Keratinocyte (primary cell): ENCODE results near the gene EPHB2. TPM values are rescaled to one million over a fixed set of nuclear protein-coding genes. Genes with fewer than 3 reads are reported as not detected.

Experiments used
- DNase-seq: peaks from one replicate; pipeline ENCODE4 v3.0.0-alpha.2; 2011; ENCODE audit warnings: low read depth, missing footprints, low spot score
- FAIRE-seq: peaks from 2 replicates; lab custom pipeline; 2011; peaks lifted over from hg19 to GRCh38; lab: Jason Lieb, UNC
- H2AFZ ChIP-seq: 2 replicates; pipeline ENCODE4 v1.6.0; 2012; ENCODE audit warnings: low read length, control low read depth, inconsistent platforms; ENCODE audit not compliant: control insufficient read depth
- H3K27ac ChIP-seq: 2 replicates; pipeline ENCODE4 v1.5.1; 2011; ENCODE audit warnings: low read length; ENCODE audit not compliant: control insufficient read depth, insufficient read depth
- H3K27me3 ChIP-seq: 3 replicates; pipeline ENCODE4 v1.6.0; 2011; ENCODE audit warnings: low read length; ENCODE audit not compliant: control insufficient read depth, insufficient read depth; ENCODE audit errors: extremely low read depth
- H3K36me3 ChIP-seq, 2 experiments: 2 replicates in 1 of 2; 3 replicates in 1 of 2; pipeline ENCODE4 v1.5.1; 2011; ENCODE audit warnings: low read length in 2 of 2, mild to moderate bottlenecking in 1 of 2; ENCODE audit not compliant: control insufficient read depth in 2 of 2, insufficient read depth in 2 of 2; ENCODE audit errors: extremely low read depth in 1 of 2
- H3K4me1 ChIP-seq: 3 replicates; pipeline ENCODE4 v1.5.1; 2011; ENCODE audit warnings: low read length; ENCODE audit not compliant: control insufficient read depth, insufficient read depth; ENCODE audit errors: extremely low read depth
- H3K4me2 ChIP-seq: 3 replicates; pipeline ENCODE4 v1.6.0; 2011; ENCODE audit warnings: low read depth, low read length; ENCODE audit not compliant: control insufficient read depth, insufficient read depth; ENCODE audit errors: extremely low read depth
- H3K4me3 ChIP-seq, 3 experiments: fragments of 200-600 bp in 1 of 3; sonication (generic) in 1 of 3; 2 replicates in 2 of 3; 3 replicates in 1 of 3; pipeline ENCODE4 v1.5.1; 2011 to 2016; ENCODE audit warnings: low read length in 3 of 3, mild to moderate bottlenecking in 3 of 3, control low read depth in 2 of 3, inconsistent platforms in 1 of 3, low read depth in 1 of 3, mixed read lengths in 1 of 3, mixed run types in 1 of 3, moderate library complexity in 1 of 3; ENCODE audit not compliant: control insufficient read depth in 2 of 3, insufficient read depth in 2 of 3; ENCODE audit errors: extremely low read depth in 1 of 3
- H3K79me2 ChIP-seq: 2 replicates; pipeline ENCODE4 v1.6.0; 2012; ENCODE audit warnings: low read length; ENCODE audit not compliant: control insufficient read depth, insufficient read depth
- H3K9ac ChIP-seq: 3 replicates; pipeline ENCODE4 v1.6.0; 2011; ENCODE audit warnings: low read length; ENCODE audit not compliant: control insufficient read depth, insufficient read depth; ENCODE audit errors: extremely low read depth
- H3K9me1 ChIP-seq: 3 replicates; pipeline ENCODE4 v1.6.0; 2011; ENCODE audit warnings: low read length; ENCODE audit not compliant: control insufficient read depth, insufficient read depth; ENCODE audit errors: extremely low read depth
- H3K9me3 ChIP-seq: 2 replicates; pipeline ENCODE4 v1.5.1; 2012; ENCODE audit warnings: low read depth, low read length; ENCODE audit not compliant: control insufficient read depth
- H4K20me1 ChIP-seq: 3 replicates; pipeline ENCODE4 v1.6.0; 2011; ENCODE audit warnings: low read length; ENCODE audit not compliant: control insufficient read depth, insufficient read depth; ENCODE audit errors: extremely low read depth
- EZH2 ChIP-seq: IDR thresholded peaks from one replicate; pipeline ENCODE4 v1.6.1; 2012; ENCODE audit warnings: inconsistent platforms, mild to moderate bottlenecking, low read length, moderate library complexity
- dilution Hi-C: fragments of 300-500 bp; cut with MboI; formaldehyde crosslinking; loops from one replicate; pipeline ENCODE4 v1.7.0; 2020; ENCODE audit warnings: low sequenced_read_pairs; ENCODE audit not compliant: extremely low pct_ligation_motif_present
- polyA plus RNA-seq, 5 experiments: library from polyadenylated mRNA; depleted of rRNA in 3 of 5; stranded (reverse) in 3 of 5; stranded (forward) in 1 of 5; unstranded in 1 of 5; fragments of >200 nt; gene quantifications; 1 replicate in 1 of 5; 2 replicates in 3 of 5; 3 replicates in 1 of 5; pipeline versions ENCODE4 v1.2.1 to v1.2.3, GENCODE V29; 2011 to 2012; ENCODE audit warnings: missing spikeins in 2 of 5, low read depth in 1 of 5, low replicate concordance in 1 of 5
- TF ChIP-seq, protein P1 (sequence below), 3 experiments: IDR thresholded peaks in 1 of 3; conservative IDR thresholded peaks in 1 of 3; optimal IDR thresholded peaks in 1 of 3; 2 replicates in 2 of 3; 3 replicates in 1 of 3; pipeline versions ENCODE3 to v1.5.1; 2011; ENCODE audit warnings: low read length in 3 of 3, mild to moderate bottlenecking in 3 of 3, moderate library complexity in 2 of 3, control low read depth in 1 of 3, inconsistent platforms in 1 of 3; ENCODE audit not compliant: insufficient read depth in 2 of 3; ENCODE audit errors: extremely low read depth in 1 of 3

Gene EPHB2
- polyA plus RNA-seq, 1 donor (not counting 4 experiments of a cell fraction or from before 2014, with no cell fraction given): 0.10 TPM

DNA sequence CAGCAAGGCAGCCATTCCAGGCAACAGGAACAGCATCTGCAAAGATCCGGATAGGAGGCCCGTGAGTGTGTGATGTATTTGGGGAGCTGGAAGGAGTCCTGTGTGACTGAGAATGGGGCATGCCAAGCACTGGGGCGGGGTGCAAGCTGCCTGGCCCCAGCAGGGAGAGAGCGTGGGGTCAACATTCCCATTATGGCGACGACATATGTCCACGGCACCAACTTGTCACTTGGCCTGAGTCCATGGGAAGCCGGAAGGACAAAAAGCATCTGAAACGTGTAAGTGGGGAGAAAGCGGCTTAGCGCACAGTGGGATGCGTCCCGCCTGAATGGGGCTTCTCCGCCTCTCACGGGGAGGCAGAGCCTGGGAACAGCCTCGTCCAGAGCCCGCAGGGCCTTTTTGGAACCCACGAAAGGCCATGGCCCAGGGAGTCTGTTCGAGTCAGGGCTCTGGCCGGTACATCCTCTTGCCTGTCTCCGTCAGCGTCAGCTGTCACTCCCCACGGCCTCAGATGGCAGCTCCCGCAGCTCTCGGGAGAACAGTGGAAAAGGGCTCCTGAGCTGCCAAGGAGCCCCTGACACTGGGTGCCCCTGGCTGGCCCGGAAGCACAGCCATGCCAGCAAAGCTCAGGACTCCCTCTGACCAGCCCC is 12.4 kb downstream of the EPHB2 start:
- no peak overlapping the region for H2AFZ ChIP-seq

DNA sequence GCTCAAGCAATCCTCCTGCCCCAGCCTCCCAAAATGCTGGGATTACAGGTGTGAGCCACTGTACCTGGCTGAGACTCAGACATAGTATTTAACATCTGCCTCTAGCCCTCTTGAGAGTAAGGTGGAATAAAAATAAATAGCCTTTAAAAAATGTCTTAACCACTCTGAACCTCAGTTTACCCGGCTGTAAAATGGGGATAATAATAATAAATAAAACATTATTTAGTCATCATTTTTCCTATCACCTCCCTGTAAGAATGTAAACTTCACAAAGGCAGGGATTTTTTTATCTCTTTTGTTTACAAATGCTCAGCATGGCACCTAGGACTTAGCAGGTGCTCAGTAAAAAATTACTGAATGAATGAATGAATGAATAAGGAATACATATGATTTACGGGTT is 17.2 kb downstream of the EPHB2 start:
- FAIRE-seq (no peak), DNase-seq (no peak)
- Histone ChIP-seq H4K20me1 (no peaks in the 10 kb centered on the region), H3K9ac (no peak overlapping the region), H3K79me2 (no peaks in the 10 kb centered on the region), H2AFZ (no peak overlapping the region), H3K4me2 (no peak overlapping the region), H3K4me1 (no peaks in the 10 kb centered on the region), H3K36me3 (no peaks in the 10 kb centered on the region), H3K9me3 (no peaks in the 10 kb centered on the region), H3K9me1 (no peaks in the 10 kb centered on the region), H3K27ac (no peak overlapping the region), H3K27me3 (peaks cover 5% of the 10 kb centered on the region), H3K4me3 (no peak overlapping the region)
- dilution Hi-C loops: no loop called here
- no peak for TF ChIP-seq EZH2
- TF ChIP-seq, protein P1, sequence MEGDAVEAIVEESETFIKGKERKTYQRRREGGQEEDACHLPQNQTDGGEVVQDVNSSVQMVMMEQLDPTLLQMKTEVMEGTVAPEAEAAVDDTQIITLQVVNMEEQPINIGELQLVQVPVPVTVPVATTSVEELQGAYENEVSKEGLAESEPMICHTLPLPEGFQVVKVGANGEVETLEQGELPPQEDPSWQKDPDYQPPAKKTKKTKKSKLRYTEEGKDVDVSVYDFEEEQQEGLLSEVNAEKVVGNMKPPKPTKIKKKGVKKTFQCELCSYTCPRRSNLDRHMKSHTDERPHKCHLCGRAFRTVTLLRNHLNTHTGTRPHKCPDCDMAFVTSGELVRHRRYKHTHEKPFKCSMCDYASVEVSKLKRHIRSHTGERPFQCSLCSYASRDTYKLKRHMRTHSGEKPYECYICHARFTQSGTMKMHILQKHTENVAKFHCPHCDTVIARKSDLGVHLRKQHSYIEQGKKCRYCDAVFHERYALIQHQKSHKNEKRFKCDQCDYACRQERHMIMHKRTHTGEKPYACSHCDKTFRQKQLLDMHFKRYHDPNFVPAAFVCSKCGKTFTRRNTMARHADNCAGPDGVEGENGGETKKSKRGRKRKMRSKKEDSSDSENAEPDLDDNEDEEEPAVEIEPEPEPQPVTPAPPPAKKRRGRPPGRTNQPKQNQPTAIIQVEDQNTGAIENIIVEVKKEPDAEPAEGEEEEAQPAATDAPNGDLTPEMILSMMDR (optimal IDR thresholded peaks at IDR 0.05 in 1 of 3, IDR thresholded peaks at IDR 0.05 in 1 of 3, conservative IDR thresholded peaks at IDR 0.05 in 1 of 3; ENCODE audit: extremely low read depth in 1 of 3, insufficient read depth in 2 of 3, low read length in 3 of 3): no peak

More for the DNA sequence above, 12.4 kb downstream of the EPHB2 start:
- no peaks in the 10 kb centered on the region for H3K79me2 ChIP-seq
- H3K27me3 ChIP-seq: peaks cover 5% of the 10 kb centered on the region
- H3K4me1 ChIP-seq: no peaks in the 10 kb centered on the region
- H3K4me2 ChIP-seq: no peak overlapping the region
- H3K4me3 ChIP-seq: no peak overlapping the region
- no peak overlapping the region for H3K9ac ChIP-seq
- dilution Hi-C loops: no loop called here
- FAIRE-seq: no peak
- TF ChIP-seq, protein P1 (optimal IDR thresholded peaks at IDR 0.05 in 1 of 3, IDR thresholded peaks at IDR 0.05 in 1 of 3, conservative IDR thresholded peaks at IDR 0.05 in 1 of 3; ENCODE audit: extremely low read depth in 1 of 3, insufficient read depth in 2 of 3, low read length in 3 of 3): no peak
- no peak for TF ChIP-seq EZH2
- H4K20me1 ChIP-seq: no peaks in the 10 kb centered on the region
- H3K9me3 ChIP-seq: no peaks in the 10 kb centered on the region
- H3K9me1 ChIP-seq: no peaks in the 10 kb centered on the region
- H3K36me3 ChIP-seq: no peaks in the 10 kb centered on the region
- no peak overlapping the region for H3K27ac ChIP-seq
- DNase-seq: no peak
